Stimulated activated CD8-positive, alpha-beta memory T cell treated with anti-CD3 and anti-CD28 coated beads, Interleukin-7, amount 100 ng/mL, for 24 hours (primary cell): Measurements from ENCODE around the gene TRMT10A.
"Not testable (repeated sequence)": the region's sequence is repeated elsewhere in the genome, so short reads cannot be mapped to it uniquely, and the experiment has no call there.

Experiments
- DNase-seq: peaks from one replicate; pipeline ENCODE4 v3.0.0-alpha.2; 2020; ENCODE audit warnings: low read depth

Gene TRMT10A

GRCh38 chr4:99540277-99540939 is 23.4 kb downstream of the TRMT10A start:
- DNase-seq: no peak

- DNase-seq: no peak
Observed at GRCh38 chr4:99537674-99538073, 26.2 kb downstream of the TRMT10A start.

DNA sequence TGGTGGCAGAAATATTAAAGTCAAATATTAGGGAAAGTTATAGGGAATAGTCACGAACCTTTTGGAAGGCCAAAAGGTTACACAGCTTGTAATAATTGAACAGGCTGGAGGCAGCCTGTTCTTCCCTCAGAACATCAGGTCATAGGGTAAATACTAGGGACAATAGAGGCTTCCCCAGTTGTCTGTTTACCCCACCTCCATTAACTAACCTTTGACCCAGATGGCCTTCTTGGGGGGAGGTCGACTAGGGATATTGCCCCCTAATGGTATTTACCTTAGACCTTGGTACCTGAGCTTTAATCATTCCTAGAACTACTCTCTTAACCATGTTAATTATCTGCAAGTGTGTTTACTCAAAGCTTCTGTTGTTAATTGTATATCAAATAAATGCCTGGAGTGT is 27.0 kb downstream of the TRMT10A start:
- DNase-seq: no peak

GRCh38 chr4:99536271-99536670 is 27.6 kb downstream of the TRMT10A start:
- no peak for DNase-seq

DNA sequence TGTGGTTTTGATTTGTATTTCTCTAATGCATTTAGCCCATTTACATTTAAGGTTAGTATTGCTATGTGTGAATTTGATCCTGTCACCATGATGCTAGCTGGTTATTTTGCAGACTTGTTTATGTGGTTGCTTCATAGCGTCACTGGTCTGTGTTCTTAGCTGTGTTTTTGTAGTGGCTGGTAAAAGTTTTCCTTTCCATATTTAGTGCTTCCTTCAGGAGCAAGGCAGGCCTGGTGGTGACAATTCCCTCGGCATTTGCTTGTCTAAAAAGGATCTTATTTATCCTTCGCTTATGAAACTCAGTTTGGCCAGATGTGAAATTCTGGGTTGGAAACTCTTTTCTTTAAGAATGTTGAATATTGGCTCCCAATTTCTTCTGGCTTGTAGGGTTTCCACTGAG is 29.1 kb downstream of the TRMT10A start:
- DNase-seq: not testable (repeated sequence)

GRCh38 chr4:99529956-99530355 is 33.9 kb downstream of the TRMT10A start:
- DNase-seq: no peak

GRCh38 chr4:99529228-99529627 is 34.6 kb downstream of the TRMT10A start:
- no peak for DNase-seq

GRCh38 chr4:99518601-99519295 is 45.1 kb downstream of the TRMT10A start:
- DNase-seq: no peak

DNA sequence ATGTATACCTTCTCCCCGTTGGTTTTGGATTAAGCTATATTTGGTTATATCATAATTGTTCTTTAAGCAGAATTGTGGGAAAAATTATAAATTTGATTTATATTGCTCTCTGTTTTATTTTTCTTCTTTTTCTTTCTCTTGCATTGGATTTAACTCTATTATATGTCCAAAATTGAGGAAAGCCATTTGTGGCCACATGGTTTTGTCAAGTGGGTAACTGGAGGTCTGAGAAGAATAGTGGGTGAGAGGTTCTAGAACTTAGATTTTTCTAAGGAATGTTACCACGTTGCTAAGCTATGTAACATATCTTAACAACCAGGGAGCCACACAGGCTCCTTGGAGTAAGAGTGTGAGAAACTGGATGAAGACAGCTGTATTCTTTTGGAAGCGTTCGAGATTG is 53.1 kb downstream of the TRMT10A start, which contains the start of gene C4orf17:
Gene C4orf17, plus strand, starts transcription at position 301 of the 400 bp plus-strand sequence. CDS start 2,061 bp downstream, outside the sequence.
- DNase-seq: no peak

DNA sequence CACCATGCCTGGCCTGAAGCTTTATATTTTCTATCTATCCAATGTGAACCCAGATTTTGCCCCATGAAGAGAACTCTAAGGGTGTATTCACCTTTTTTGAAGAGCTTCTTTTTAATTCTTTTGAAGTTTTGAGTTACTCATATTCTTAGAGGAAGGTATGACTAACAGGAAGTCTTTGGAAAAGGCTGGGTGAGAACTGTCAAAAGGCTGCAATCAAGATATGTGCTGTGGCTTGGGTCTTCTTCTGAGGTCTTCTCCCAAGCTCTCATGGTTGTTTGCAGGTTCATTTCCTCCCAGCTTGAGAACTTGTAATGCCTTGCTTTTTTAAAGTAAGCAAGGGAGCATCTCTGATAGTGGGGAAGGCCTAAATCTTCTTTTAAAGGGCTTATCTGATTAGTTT is 56.1 kb downstream of the TRMT10A start:
- no peak for DNase-seq

DNA sequence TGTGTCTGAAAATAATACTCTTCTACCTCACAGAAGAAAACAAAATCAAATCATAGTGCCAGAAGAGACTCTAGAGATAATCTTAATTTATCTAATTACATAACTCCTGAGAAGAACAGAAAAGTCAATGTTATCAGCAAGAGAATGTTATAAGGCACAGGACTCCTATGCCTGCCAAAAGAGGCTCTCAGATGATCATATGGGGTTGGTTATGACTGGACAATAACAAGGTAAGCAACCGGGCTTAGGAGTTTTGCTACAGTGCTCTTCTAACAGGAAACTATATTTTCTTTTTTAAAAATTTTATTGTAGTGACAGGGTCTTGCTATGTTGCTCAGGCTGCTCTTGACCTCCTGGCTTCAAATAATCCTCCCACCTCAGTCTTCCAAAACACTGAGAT is 56.5 kb downstream of the TRMT10A start:
- DNase-seq: no peak

- no peak for DNase-seq
Observed at GRCh38 chr4:99506781-99507180, 57.1 kb downstream of the TRMT10A start.

GRCh38 chr4:99504804-99505502 is 58.9 kb downstream of the TRMT10A start:
- no peak for DNase-seq
